Tibial nerve (tissue), 4 donors: ENCODE measurements around the gene GABRB1. TPM values are rescaled to one million over a fixed set of nuclear protein-coding genes. Genes with fewer than 3 reads are reported as not detected.

Source experiments
- DNase-seq, 2 donors: peaks; one replicate each; pipeline ENCODE4 v3.0.0-alpha.2; 2019; ENCODE audit warnings: low spot score in 2 of 2
- H3K27ac ChIP-seq, 4 donors: fragments of 200-600 bp; sonication (generic) in 3 of 4; one replicate each; pipeline ENCODE4 v1.5.1; 2017 to 2019; ENCODE audit warnings: mild to moderate bottlenecking in 1 of 4
- H3K27me3 ChIP-seq, 2 donors: fragments of 200-600 bp; sonication (generic) in 1 of 2; one replicate each; pipeline versions ENCODE4 v1.5.1 to v1.6.0; 2017 to 2019
- H3K36me3 ChIP-seq, 3 donors: fragments of 200-600 bp; sonication (generic); one replicate each; pipeline ENCODE4 v1.5.1; 2018 to 2019
- H3K4me1 ChIP-seq, 4 donors: fragments of 200-600 bp; sonication (generic) in 3 of 4; one replicate each; pipeline ENCODE4 v1.5.1; 2017 to 2019
- H3K4me3 ChIP-seq, 4 donors: fragments of 200-600 bp; sonication (generic) in 3 of 4; one replicate each; pipeline ENCODE4 v1.5.1; 2017 to 2019; ENCODE audit warnings: mild to moderate bottlenecking in 1 of 4, moderate library complexity in 1 of 4
- H3K9me3 ChIP-seq, 4 donors: fragments of 200-600 bp; sonication (generic) in 3 of 4; one replicate each; pipeline ENCODE4 v1.5.1; 2017 to 2019
- CTCF ChIP-seq, 5 experiments: fragments of 200-600 bp in 3 of 5; fragments of 450-650 bp in 2 of 5; sonication (generic) in 3 of 5; IDR thresholded peaks; one replicate each; pipeline ENCODE4 v1.5.1; 2016 to 2019; ENCODE audit warnings: antibody characterized with exemption in 5 of 5, mild to moderate bottlenecking in 3 of 5, moderate library complexity in 2 of 5
- EP300 ChIP-seq, 2 donors: sonication (generic); formaldehyde crosslinking; IDR thresholded peaks; one replicate each; pipeline ENCODE4 v1.6.1; 2017; ENCODE audit warnings: antibody characterized with exemption in 2 of 2, mild to moderate bottlenecking in 1 of 2
- POLR2A ChIP-seq, 2 donors: fragments of 450-650 bp; IDR thresholded peaks; one replicate each; pipeline ENCODE4 v1.6.1; 2017; ENCODE audit warnings: antibody characterized with exemption in 2 of 2, mild to moderate bottlenecking in 2 of 2, moderate library complexity in 2 of 2
- WGBS, 2 donors: methylation state at CpG; one replicate each; pipeline ENCODE4 v1.1.5; 2018; 5-methylcytosine and 5-hydroxymethylcytosine counted together
- total RNA-seq, 4 donors: library from RNA; depleted of rRNA; stranded (reverse); fragments of >200 nt; gene quantifications; one replicate each; pipeline ENCODE4 v1.1.0, GENCODE V29; 2016

Gene GABRB1
- total RNA-seq, 4 donors from 2014 or later: not detected

- H3K27ac ChIP-seq: no peak overlapping the region
- H3K27me3 ChIP-seq: no peaks in the 10 kb centered on the region
- H3K4me1 ChIP-seq: no peaks in the 10 kb centered on the region
- H3K36me3 ChIP-seq: no peaks in the 10 kb centered on the region
- no peak overlapping the region for H3K4me3 ChIP-seq
- no peaks in the 10 kb centered on the region for H3K9me3 ChIP-seq
- no peak for DNase-seq
- TF ChIP-seq CTCF (IDR thresholded peaks at IDR 0.05) (no peak), EP300 (IDR thresholded peaks at IDR 0.05) (no peak), POLR2A (IDR thresholded peaks at IDR 0.05) (no peak)
- 44 to 49% methylated on average over 2 of the region's 2 CpGs for WGBS, 2 donors
Measured at GRCh38 chr4:47088298-47088697, 56.9 kb downstream of the GABRB1 start.

GRCh38 chr4:47095884-47096283 is 64.5 kb downstream of the GABRB1 start:
- Histone ChIP-seq H3K4me1 (no peaks in the 10 kb centered on the region), H3K9me3 (no peaks in the 10 kb centered on the region), H3K36me3 (no peaks in the 10 kb centered on the region), H3K27me3 (no peaks in the 10 kb centered on the region), H3K27ac (no peak overlapping the region), H3K4me3 (no peak overlapping the region)
- DNase-seq: no peak
- WGBS, 2 donors: 90 to 100% methylated on average over 1 of the region's 1 CpG
- no peak for TF ChIP-seq CTCF (IDR thresholded peaks at IDR 0.05)
- no peak for TF ChIP-seq POLR2A (IDR thresholded peaks at IDR 0.05)
- TF ChIP-seq EP300 (IDR thresholded peaks at IDR 0.05): no peak

GRCh38 chr4:47101453-47101852 is 70.1 kb downstream of the GABRB1 start:
- no peak overlapping the region for H3K27ac ChIP-seq
- TF ChIP-seq POLR2A (IDR thresholded peaks at IDR 0.05): no peak
- TF ChIP-seq EP300 (IDR thresholded peaks at IDR 0.05): no peak
- no peak for TF ChIP-seq CTCF (IDR thresholded peaks at IDR 0.05)
- H3K9me3 ChIP-seq: no peaks in the 10 kb centered on the region
- 29 to 43% methylated on average over 1 of the region's 1 CpG for WGBS, 2 donors
- no peak overlapping the region for H3K4me3 ChIP-seq
- no peaks in the 10 kb centered on the region for H3K36me3 ChIP-seq
- H3K4me1 ChIP-seq: no peaks in the 10 kb centered on the region
- H3K27me3 ChIP-seq: no peaks in the 10 kb centered on the region
- DNase-seq: no peak

- no peak for DNase-seq
- H3K27ac ChIP-seq: no peak overlapping the region
Measured at GRCh38 chr4:47104986-47105385, 73.6 kb downstream of the GABRB1 start.

GRCh38 chr4:47106561-47106960 is 75.2 kb downstream of the GABRB1 start:
- no peaks in the 10 kb centered on the region for H3K4me1 ChIP-seq
- no peaks in the 10 kb centered on the region for H3K36me3 ChIP-seq
- DNase-seq: no peak
- no peaks in the 10 kb centered on the region for H3K9me3 ChIP-seq
- H3K27ac ChIP-seq: no peak overlapping the region
- 72 to 78% methylated on average over 1 of the region's 1 CpG for WGBS, 2 donors
- H3K4me3 ChIP-seq: no peak overlapping the region
- TF ChIP-seq CTCF (IDR thresholded peaks at IDR 0.05): no peak
- TF ChIP-seq POLR2A (IDR thresholded peaks at IDR 0.05): no peak
- no peak for TF ChIP-seq EP300 (IDR thresholded peaks at IDR 0.05)
- no peaks in the 10 kb centered on the region for H3K27me3 ChIP-seq

More at GRCh38 chr4:47104986-47105385, 73.6 kb downstream of the GABRB1 start:
- no peaks in the 10 kb centered on the region for H3K4me1 ChIP-seq
- H3K4me3 ChIP-seq: no peak overlapping the region
- no peaks in the 10 kb centered on the region for H3K9me3 ChIP-seq
- no peaks in the 10 kb centered on the region for H3K36me3 ChIP-seq
- H3K27me3 ChIP-seq: no peaks in the 10 kb centered on the region
- TF ChIP-seq CTCF (IDR thresholded peaks at IDR 0.05) (no peak), POLR2A (IDR thresholded peaks at IDR 0.05) (no peak), EP300 (IDR thresholded peaks at IDR 0.05) (no peak)
- WGBS, 2 donors: 76 to 89% methylated on average over 1 of the region's 1 CpG
